NCI-H1417 (cell line): ENCODE results near the gene SLX9.

Experiments
- DNase-seq, 3 experiments: peaks; one replicate each; lab custom pipeline; 2025; lab: John Stamatoyannopoulos, UW

SLX9 gene

DNA sequence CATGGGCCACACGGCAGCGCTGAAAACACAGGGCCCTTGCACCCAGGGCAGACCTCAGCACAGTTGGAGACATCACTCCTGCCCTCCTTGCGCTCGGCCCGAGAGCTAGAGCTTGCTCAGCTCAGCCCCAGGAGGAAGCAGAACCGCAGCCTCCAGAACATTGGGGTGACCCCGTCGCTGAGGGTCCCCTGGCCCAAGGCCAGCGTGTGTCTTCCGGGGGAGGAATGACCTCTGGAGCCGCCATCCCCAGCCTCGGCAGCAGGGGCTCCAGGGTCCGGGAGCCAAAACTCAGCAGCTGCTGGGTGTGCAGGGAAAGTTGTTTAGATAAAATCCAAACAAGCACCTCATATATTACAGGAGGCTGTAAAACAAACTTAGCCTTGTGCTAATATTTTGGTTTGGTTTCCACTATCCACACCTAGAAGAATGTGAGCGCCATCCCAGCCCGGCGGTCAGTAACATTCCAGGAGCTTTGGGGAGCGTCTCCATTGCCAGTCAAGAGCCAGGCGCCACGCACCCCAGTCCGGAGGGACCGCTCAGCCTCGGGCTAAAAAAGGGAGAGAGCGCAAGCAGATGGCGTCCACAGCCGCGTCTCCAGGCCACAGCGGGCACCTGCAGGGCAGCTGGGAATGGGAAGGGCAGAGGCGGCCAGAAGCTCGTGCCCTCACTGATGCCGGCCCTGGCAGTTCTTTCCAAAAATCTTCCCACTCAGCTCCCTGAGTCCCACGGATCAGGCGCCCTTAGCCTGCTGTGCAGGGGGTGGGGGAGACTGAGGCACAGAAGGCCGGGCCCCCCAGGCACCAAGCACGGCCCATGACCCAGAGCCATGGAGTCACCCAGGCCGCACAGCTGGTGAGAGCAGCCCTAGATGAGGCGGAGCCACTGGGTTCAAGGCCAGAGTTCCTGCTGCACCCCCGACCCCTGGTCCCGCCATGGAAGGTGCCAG lies 52.0 kb downstream of the SLX9 start:
- no peak for DNase-seq

DNA sequence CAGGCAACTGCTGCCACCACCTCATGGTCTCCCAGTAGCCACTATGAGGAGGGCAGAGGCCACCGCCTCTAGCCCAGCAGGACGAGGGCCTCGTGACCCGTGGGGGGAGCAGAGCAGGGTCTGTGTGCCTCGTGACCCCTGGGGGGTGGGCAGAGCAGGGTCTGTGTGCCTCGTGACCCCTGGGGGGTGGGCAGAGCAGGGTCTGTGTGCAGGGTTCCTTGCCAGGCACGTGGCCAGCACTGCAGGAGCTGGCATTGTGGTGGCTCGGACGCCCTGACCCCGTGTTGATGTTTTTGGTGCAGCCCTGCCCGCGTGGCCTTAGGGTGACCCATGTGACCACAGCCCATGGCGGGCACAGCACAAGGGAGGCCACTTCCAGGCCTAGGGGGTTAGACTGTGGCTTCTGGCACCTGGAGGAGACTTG lies 52.8 kb downstream of the SLX9 start:
- DNase-seq = no peak

DNA sequence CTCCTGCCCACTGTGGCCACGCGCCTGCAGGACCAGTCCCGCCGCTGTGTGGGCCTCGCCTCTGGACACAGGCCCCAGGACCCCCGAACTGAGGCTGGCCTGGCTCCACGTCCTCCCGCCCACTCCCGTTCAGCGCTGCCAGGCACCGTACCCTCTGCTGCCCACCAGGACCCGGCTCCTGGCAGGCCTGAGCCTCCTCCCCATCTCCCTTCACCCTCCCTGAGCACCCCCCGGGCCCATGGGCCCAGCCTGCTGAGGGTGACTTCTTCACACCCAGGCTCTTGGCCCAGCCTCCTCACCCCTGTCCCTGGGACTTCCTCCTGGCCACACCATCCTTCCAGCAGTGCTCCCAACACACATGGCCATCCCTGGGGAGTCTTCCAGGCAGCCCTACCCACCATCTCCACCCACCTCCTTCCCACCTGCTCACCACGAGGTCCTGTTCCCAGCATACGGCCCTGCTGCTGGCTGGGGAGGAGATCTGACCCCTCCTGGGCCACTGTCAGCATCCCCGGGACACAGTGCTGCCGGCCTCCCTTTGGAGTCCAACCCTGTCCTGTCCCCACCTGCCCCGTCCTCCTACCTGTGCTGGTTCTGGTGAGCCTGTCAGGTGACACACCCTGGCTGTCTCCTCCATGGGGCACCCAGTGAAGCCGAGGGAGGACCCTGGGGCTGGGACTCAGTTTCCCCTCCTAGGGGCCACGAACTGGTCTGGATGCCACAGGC lies 53.7 kb downstream of the SLX9 start:
- DNase-seq = no peak

DNA sequence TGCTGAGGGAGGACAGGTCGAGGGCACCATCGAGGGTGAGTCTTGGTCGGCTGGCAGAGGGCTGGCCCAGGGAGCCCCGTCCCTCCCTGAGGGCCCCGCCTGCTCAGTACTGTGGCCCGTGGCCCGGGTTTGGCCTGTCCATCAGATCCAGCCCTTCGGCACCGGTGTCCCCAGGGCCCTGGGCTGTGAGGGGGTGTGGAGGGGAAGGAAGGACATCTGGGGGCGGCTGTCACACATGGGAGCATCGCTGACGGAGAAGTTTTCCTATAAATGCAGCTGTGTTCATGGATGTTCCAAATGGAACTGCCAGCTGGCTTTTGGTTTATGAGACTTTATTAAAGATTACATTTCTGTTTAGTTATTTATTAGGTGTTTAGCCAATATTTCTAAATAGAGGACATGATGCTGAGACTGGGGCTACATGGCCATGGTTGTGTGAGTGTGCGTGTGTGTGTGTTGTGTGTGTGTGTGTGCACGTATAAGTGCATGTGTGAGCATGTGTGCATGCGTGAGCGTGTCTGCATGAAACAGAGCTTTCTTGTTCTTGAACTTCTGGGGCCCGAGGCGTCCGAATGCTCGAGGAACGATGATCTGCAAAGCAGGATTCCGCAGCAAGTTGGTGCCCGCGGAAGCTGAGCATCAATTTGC lies 54.3 kb downstream of the SLX9 start:
- DNase-seq = no peak

DNA sequence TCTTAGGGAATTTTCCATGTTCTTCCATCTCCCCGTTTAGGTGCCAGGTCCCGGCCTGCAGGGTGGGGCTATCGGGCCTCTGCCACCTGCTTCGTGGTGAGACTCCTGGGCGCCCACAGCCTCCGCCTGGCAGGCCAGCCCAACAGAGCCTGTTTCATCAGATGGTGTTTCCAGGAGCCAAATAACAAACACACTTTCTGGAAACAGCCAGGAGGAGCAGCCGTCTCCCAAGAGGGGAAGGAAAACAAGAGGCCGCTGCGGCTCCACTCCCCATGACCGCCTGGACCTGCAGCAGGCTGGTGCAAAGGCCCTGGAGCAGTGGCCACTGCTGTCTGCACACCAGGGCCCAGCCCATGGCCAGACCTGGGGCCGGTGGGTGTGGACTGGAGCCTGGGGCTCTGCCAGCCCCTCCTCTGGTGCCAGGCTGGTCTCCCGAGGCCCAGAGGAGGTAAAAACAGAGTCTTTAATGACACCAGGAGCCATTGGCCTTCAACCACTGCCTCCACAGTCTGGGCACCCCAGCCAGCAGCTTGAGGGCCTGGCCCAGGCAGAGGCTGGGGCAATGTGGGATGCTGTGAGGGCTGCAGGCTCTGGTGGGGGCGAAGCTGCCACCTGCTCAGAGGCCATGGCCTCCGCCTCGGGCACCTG lies 55.0 kb downstream of the SLX9 start:
- DNase-seq = no peak

DNA sequence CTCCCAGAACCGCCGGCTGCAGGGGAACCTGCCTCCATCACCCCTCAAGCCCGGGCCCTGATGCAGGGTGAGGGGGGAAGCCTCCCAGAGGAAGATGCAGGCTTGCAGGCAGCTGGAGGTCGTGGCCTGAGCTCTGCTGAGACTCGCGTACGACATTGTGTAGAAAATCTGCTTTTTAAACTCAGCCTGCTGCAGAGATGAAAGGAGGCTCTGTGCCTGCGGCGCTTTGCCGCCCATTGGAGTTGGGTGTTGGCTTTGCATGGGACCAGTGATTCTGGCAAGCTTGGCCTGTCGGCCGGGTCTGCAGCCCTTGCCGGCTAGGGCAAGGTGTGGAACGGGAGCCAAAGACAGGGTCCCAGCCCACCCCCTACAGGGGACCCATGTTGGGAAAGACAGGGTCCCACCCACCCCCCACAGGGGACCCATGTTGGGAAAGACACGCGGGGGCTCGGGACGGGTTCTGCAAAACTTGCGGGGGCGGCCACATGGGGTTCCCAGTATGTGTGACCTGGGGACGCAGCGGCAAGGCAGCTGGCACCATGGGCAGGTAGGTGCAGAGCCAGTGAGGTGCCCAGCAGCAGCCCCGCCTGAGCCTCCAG lies 55.6 kb downstream of the SLX9 start:
- DNase-seq = no peak

DNA sequence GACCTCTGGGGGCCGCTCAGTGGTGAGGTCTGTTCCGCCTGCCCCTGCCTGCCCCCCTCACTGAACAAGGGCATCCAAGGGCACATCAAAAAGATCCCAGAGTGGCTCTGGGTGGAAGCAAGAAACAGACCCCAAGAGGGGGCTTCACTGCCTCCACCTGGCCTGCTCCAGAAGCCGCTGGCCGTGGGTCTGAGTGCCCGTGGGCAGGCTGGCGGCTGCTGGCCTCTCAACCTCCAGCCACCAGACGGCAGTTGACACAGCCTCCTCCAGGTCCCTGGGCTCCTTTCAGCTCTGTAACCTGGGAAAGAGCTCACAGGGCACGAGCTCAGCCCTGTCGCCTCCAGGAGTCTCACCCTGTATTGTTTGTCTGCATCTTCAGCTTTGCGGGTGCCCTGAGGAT lies 56.3 kb downstream of the SLX9 start:
- DNase-seq = no peak

DNA sequence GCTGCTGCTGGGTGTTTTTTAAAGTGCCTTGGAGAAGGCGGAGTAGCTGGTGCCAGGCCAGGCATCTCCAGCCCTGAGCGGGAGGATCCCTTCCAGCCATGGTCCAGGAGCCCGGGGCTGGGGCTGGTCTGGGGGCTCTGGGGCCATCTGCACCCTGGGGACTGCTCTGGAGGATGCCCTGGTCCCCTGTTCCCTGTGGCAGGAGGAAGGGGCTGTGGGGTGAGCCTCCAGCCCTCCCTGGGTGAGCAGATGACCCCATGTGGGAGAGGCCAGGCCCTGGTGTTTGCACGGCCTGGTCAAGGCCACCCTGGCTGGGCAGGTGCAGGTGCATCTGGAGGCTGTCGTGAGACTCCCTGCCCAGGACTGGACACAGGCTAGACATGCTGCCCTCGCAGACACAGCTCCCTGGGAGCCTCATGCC lies 56.7 kb downstream of the SLX9 start:
- DNase-seq = no peak

DNA sequence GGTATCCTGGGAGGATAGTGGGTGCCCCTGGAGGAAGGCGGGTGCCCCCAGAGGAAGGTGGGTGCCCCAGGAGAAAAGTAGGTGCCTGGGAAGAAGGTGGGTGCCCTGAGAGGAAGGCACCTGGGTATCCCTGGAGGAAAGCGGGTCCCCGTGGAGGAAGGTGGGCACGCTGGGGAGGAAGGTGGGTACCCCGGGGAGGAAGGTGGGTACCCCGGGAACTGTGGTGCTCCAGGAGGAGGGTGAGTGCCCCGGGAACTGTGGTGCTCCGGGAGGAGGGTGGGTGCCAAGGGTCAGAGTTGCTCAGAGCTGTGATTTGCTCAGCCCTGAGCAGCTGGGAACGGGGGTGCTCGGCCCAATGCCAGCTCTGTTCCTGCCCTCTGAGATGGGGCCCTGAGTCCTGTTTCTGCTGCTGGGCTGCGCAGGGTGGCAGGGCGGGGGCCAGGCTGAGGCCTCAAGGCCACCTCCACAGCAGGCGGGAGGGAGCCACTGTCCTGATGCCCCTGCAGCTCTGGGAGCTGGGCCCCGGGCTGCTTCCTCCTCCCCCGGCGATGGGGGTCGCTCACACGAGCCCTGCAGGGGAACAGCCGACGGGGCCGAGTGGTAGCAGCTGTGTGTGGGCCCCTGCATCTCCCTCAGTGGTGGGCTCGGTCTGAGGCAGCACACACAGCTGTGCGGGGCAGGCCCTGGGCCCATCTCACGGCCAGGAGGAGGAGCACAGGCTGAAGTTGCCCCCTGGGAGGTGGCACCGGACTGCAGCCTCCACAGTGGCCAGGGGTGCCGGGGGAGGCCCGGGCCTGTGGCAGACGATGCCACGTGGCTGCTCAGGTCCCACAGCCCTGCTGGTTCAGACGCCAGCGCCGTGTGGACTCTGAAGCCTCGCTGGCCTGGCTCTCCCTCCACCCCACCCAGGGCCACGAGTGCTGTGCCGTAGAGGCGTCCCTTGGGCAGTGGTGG lies 57.4 kb downstream of the SLX9 start:
- DNase-seq = no peak

DNA sequence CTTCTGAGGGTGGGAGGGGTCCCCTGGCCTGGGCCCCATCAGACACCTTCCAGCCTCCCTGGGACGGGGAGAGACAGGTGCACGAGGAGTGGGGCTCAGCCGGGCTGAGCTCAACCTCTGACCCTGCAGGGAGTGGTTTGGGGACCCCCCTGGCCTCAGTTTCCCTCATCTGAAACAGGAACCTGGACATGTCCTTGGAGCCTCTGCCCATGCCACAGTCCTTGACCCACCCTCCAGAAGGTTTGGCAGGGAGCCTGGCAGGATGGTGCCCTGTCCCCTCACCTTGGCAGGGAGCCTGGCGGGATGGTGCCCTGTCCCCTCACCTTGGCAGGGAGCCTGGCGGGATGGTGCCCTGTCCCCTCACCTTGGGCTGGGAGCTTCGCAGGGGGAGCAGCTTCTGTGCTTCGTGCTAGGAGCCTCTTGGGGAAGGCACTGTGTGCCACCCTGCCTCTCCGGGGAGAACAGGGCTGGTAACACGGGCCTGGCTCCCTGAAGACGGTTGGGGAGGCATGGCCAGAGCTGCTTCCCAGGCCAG lies 58.3 kb downstream of the SLX9 start:
- no peak for DNase-seq

DNA sequence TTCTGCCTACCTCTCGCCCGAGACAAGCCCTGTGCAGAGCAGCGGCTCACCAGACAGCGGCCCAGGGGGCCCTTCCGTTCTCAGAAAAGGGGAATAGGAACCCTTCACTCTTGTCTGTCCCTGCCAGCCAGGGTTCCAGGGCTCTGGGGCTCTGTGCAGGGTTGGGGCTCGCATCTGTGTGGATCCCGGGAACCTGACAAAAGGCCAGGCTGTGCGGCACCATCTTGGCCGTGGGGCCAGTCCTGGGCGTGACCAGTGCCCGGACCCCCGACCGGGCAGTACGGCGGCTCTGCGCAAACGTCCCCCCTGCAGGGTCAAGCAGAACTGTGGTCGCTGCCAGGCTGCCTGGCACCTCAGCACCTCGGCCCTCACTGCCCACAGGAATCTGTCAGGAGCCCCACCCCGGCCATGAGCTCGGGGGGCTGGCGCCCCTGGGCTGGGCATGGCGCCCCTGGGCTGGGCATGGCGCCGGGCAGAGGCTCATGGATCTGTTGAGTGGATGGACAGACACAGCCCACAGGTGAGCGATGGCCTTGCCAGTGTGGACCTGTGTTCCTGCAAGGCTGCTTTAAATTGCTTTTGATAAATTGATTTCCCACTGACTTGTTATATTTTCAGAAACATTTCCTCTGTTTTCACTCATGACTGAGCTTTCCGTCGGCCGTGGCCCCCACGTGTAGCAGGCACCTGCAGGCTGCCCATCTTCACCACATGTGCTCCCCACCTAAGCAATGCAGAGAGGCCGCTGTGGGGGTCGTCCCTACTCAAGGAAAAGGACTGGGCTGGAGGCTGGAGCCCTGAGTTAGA lies 59.0 kb downstream of the SLX9 start:
- peak in 1 of 3 experiments; percentile 13 for DNase-seq

DNA sequence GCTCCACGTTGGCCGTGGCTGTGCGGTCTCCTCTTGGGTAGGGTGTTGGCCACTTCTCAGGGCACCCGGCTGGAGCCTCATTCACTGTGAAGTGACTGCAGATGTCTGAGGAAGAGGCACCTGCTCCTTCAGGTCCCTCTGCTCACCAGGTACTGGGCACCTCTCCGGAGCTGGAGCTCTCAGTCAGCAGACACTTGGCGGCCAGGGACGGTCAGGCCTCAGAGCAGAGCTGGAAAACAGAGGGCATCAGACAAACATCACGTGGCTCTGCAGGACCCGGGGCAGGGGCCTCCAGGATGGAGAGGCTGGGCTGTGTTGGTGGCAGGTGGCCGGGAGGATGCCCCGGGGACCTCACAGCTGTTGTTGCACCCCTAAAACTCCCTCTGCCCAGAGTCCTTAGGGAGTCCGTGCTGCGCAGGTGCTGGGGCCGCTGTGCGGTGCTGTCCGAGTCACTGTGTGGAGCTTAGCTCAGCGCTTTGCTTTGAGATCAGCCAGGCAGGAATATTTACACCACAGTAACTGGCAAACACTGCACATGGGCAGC lies 59.7 kb downstream of the SLX9 start:
- DNase-seq = peak in 1 of 3 experiments; percentile 12

DNA sequence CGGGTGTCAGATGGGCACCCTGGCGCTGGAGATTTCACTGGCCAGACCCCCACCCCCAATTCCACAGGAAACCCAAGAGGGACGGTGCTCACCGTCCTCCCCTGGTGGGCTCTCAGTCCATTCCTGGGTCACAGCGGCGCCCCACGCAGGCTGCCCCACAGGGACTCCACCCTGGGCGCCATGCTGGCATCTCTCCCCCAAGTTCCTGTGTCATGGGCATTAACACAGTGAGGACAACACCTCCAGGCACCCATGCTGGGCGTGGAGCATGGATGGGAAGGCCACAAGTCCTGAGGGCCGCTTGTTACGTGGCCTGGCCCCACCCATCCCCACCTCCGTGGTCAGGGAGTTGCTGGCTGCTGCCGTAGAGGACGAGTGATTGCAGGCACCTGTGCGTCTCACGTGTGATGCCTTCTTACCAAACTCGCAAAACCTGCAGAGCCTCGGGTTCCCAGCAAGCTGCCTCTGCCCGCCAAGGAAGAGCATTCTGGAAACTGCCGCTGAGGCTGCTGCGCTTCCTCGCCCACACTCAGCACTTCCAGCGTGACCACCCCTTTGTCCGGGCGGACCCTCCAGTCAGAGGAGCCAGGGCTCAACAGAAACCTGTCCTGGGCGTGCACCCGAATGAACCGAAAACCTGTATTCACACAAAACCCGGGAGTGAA lies 60.3 kb downstream of the SLX9 start:
- DNase-seq = no peak

DNA sequence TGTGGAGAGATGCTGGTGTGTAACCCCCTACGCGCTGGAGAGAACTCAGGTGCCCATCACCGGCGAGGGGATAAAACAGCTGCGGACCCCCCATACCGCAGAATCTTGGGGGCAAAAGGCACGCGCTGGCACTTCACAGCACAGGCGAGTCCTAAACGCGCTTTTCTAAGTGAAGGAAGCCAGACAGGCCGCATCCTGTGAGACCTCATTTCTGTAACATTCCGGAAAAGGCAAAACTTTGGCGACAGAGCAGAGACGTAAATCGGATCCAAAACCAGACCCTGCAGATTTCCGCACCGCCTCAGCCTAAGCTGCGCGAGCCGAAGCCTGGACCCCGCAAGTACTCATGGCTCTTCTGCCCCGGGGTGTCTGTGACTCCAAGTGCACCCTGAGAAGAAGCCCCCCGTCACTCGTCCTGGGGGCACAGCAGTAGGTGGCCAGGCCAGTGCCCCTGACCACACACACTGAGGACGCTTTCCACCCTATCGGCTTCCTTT lies 60.9 kb downstream of the SLX9 start:
- no peak for DNase-seq

DNA sequence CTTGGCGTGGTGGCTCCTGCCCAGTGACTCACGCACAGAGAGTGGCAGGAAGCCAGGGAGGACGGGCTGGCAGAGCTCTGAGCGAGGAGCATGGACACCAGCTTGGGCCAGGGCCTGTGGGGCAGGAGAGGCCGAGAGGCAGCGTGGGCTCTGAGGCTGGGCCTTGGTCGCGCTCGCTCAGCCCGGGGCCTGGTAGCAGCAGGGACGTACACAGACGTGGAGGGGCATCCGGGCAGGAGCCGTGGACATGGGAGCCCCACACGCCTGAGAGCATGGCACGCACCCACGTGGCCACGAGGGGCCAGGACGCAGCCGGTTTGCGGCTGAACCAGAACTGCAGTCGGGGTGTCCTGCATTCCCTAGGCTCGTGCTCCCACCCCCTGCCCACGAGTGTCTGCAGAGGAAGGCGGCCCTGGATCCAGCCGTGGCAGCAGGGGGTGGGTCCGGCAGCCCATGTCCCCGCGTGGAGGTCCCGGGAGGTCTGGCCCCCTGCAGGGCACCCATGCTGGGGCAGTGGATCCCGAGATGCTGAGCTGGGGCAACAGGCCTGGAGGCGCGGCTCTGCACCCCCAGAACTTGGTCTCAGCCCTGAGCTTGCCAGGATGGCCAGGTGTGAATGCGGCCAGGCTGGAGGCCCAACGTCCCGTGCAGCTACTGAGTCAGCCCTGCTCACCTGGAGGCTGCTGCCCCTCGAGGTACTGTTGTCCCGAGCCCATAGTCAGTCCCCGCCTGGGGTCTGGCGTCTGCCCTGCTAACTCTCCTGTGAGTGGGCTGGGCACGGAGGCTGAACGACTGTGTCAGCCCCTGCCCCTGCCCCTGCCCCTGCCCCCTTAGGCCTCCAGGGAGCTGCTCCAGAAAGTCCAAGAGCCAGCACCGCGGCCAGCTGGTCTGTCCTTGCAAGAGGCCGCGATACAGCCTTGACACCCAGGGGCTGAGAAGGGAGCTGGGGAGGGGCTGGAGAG lies 61.6 kb downstream of the SLX9 start:
- no peak for DNase-seq

DNA sequence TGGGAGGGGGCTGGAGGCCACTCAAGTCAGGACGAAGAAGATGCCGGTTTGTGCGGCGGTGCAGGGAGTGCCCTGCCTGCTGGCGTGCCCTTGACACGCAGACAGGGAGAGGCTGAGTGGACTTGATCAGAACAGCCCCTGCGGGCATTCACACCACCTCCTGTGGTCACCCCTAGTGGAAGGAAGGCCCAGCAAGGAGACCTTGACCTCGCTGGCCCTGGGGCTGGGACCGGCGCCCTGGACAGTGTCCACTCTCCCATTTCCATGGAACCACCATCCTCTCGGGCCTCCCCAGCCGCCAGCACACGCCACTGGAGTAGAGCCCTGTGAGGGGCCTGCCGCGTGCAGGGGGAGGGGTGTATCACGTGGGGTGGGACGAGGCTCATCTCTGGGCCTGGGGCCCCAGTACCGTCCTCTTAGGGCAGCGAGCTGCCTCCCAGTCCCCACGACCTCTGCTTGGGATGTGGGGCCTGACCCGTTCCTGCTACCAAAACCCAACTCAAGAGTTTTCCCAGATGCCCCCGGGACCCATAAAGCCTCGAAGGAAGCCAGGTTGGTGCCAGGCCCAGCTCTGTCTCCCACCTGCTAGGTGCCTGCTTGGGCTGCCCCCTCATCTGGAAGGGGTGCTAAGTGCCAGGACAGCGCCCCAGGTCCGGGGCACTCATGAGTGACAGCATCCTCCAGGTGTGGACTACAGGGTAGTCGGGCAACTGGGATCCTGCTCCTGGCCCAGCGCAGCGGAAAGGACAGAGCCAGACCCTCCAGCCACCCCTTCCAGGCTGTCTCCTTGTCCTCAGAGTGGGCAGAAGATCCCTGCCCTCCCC lies 62.8 kb downstream of the SLX9 start:
- no peak for DNase-seq
